ENCODE data around the gene ASCC2.
"Not testable (repeated sequence)": the region's sequence is repeated elsewhere in the genome, so short reads cannot be mapped to it uniquely, and the experiment has no call there.

Gene ASCC2

GRCh38 chr22:29784451-29785361, 53.4 kb downstream of the ASCC2 start:
- DNase-seq: no peak

- no peak for DNase-seq
Observed at GRCh38 chr22:29782061-29782845, 55.8 kb downstream of the ASCC2 start.

GRCh38 chr22:29780748-29781676, 57.1 kb downstream of the ASCC2 start:
- DNase-seq: no peak

- DNase-seq: no peak
Observed at GRCh38 chr22:29780220-29780619, 57.9 kb downstream of the ASCC2 start.

GRCh38 chr22:29773233-29773632, 64.8 kb downstream of the ASCC2 start:
- DNase-seq: no peak

GRCh38 chr22:29772170-29772641, 65.9 kb downstream of the ASCC2 start:
- DNase-seq: peak; percentile 89

GRCh38 chr22:29769723-29770321, 68.3 kb downstream of the ASCC2 start:
- DNase-seq: no peak

- DNase-seq: no peak
Observed at GRCh38 chr22:29768052-29768693, 69.9 kb downstream of the ASCC2 start.

GRCh38 chr22:29767171-29768051, 70.7 kb downstream of the ASCC2 start, which contains the start of gene UQCR10:
Gene UQCR10 (plus strand): TSS chr22:29767369. CDS start chr22:29767399, 30 bp downstream.
- peak; percentile 96 for DNase-seq

- peak; percentile 98 for DNase-seq
Observed at GRCh38 chr22:29766632-29767170, 71.4 kb downstream of the ASCC2 start, which contains the start of gene ZMAT5. Gene ZMAT5 (minus strand): TSS chr22:29767007. CDS start chr22:29748544, 18,463 bp downstream.

- no peak for DNase-seq
Observed at GRCh38 chr22:29765905-29766631, 72.0 kb downstream of the ASCC2 start.

GRCh38 chr22:29762263-29762662, 75.8 kb downstream of the ASCC2 start:
- DNase-seq: peak; percentile 90

GRCh38 chr22:29758959-29759358, 79.1 kb downstream of the ASCC2 start:
- DNase-seq: peak; percentile 22

GRCh38 chr22:29758068-29758622, 79.9 kb downstream of the ASCC2 start:
- DNase-seq: no peak

GRCh38 chr22:29757096-29757495, 81.0 kb downstream of the ASCC2 start:
- DNase-seq: no peak

- peak; percentile 30 for DNase-seq
Observed at GRCh38 chr22:29756341-29756740, 81.7 kb downstream of the ASCC2 start.

- DNase-seq: no peak
Observed at GRCh38 chr22:29755889-29756288, 82.2 kb downstream of the ASCC2 start.

- not testable (repeated sequence) for DNase-seq
Observed at GRCh38 chr22:29754658-29755395, 83.2 kb downstream of the ASCC2 start.

Measured in NCI-H2171 treated with DMSO at 0.1 percent for 48 hours (cell line).